Heart right ventricle (tissue), 16 donors: ENCODE results near the gene ANKRD65. TPM values are rescaled to one million over a fixed set of nuclear protein-coding genes. Genes with fewer than 3 reads are reported as not detected.

ENCODE experiments used
- ATAC-seq, 8 donors: fragments of 200-7000 bp; cut with Tn5 transposase; one replicate each; pipeline ENCODE4 v1.9.1; 2020; ENCODE audit warnings: mild to moderate bottlenecking in 8 of 8, moderate library complexity in 8 of 8, moderate number of reproducible peaks in 1 of 8
- DNase-seq, 2 donors: peaks; one replicate each; pipeline ENCODE4 v3.0.0-alpha.2; 2020
- H3K27ac ChIP-seq, 10 donors: fragments of 200-600 bp; sonication (generic) in 2 of 10; one replicate each; pipeline versions ENCODE4 v1.5.0 to v1.8.0; 2020 to 2022; ENCODE audit warnings: mild to moderate bottlenecking in 3 of 10
- H3K27me3 ChIP-seq, 7 donors: fragments of 200-600 bp; one replicate each; pipeline ENCODE4 v1.8.0; 2021 to 2022; ENCODE audit warnings: mild to moderate bottlenecking in 2 of 7
- H3K36me3 ChIP-seq, 9 donors: fragments of 200-600 bp; sonication (generic) in 1 of 9; one replicate each; pipeline versions ENCODE4 v1.5.0 to v1.8.0; 2020 to 2022; ENCODE audit warnings: mild to moderate bottlenecking in 2 of 9
- H3K4me1 ChIP-seq, 9 donors: fragments of 200-600 bp; sonication (generic) in 1 of 9; one replicate each; pipeline versions ENCODE4 v1.5.0 to v1.8.0; 2020 to 2022; ENCODE audit warnings: mild to moderate bottlenecking in 4 of 9
- H3K4me3 ChIP-seq, 10 donors: fragments of 200-600 bp; sonication (generic) in 2 of 10; one replicate each; pipeline versions ENCODE4 v1.5.0 to v1.8.0; 2020 to 2022; ENCODE audit warnings: mild to moderate bottlenecking in 7 of 10, moderate library complexity in 2 of 10
- H3K9me3 ChIP-seq, 11 donors: fragments of 200-600 bp in 10 of 11; sonication (generic) in 2 of 11; one replicate each; pipeline versions ENCODE4 v1.5.0 to v1.8.0; 2013 to 2022; ENCODE audit warnings: mild to moderate bottlenecking in 2 of 11, control low read depth in 1 of 11, moderate library complexity in 1 of 11
- WGBS, 2 donors: extraction: QIAGEN DNeasy Blood & Tissue Kit; methylation state at CpG; one replicate each; pipeline ENCODE4 v1.1.7; 2013; ENCODE audit warnings: inconsistent platforms in 1 of 2; 5-methylcytosine and 5-hydroxymethylcytosine counted together
- intact Hi-C, 10 donors: fragments of 100-400 bp; cut with DNase I; formaldehyde crosslinking; loops; one replicate each; pipeline versions ENCODE4 v1.11.1 to v1.14.2; 2022
- polyA plus RNA-seq, 2 donors: library from polyadenylated mRNA; stranded (reverse); fragments of 200-250 nt; gene quantifications; one replicate each; pipeline ENCODE4 v1.2.3, GENCODE V29; 2013
- total RNA-seq, 10 donors: library from RNA; stranded (reverse); fragmentation: NEBNext Ultra II Directional in 3 of 10; extraction: Animal tissue kit (Norgen Biotek cat#: 25700) in 3 of 10; gene quantifications; one replicate each; pipeline versions ENCODE4 v1.2.1 to v1.2.4, GENCODE V29; 2021 to 2023
- TF ChIP-seq, protein P1 (sequence below), 9 donors: fragments of 200-600 bp; sonication (generic) in 2 of 9; IDR thresholded peaks; one replicate each; pipeline versions ENCODE4 v1.5.0 to v1.8.0; 2021 to 2022; ENCODE audit warnings: antibody characterized with exemption in 9 of 9, mild to moderate bottlenecking in 5 of 9, moderate library complexity in 1 of 9
- donor health status: Arrhythmogenic right ventricular cardiomyopathy.
- donor health status: ischemic (EF 13 %, LVEDD 7.1; RV severe dilation, severe dysfunction).
- donor health status: healthy with polysubstance abuse.
- donor health status: DM: no; HTN: yes; CAD: no.
- donor health status: DM: no; HTN: no; CAD: no.
- donor health status: ischemic (EF 25% LVEDD 6.9; RV normal size, moderate dysfunction).
- donor health status: ischemic (EF 25% LVEDD 5.7; RV mildly dilated, moderate dysfunction).
- donor health status: healthy.
- donor health status: DM: yes; HTN: yes; CAD: no.
- donor health status: Ischemic cardiomyopathy.
- donor health status: ischemic (EF 35%, LVEDD 5.7; RV mildly dilated, moderate dysfunction).
- donor health status: nonischemic (EF 11% LVEDD 7.7; RV severe dilation, severe dysfunction).
- donor health status: DM: yes; HTN: yes; CAD: no.
- donor health status: PGD.
- donor health status: ischemic (EF 29% LVEDD 5.4; RV normal size, mild dysfunction).
- donor health status: nonischemic (EF 23%, LVEDD 6.1; RV moderate dilation, normal function).

ANKRD65 gene
- total and polyA plus RNA-seq, 12 donors = 0.37 to 3.1 (median 1.8) TPM

DNA sequence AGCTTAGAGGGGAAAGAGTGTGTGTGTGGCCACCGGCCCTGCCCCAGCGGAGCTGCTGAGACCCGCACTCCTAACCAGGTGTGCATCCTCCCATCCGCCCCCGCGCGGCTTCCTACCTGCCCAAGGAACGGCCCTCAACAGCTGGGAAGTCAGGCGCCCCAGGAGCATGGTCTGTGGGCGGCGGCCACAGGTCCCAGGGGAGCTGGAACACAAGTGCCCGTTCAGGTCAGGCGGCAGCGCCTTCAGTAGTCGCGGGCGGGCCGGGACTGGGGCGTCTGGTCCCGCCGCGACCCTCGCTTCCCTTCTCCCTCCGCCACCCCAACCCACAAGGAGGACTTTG is 46.5 kb downstream of the ANKRD65 start:
- Histone ChIP-seq H3K9me3 (no peaks in the 10 kb centered on the region), H3K27ac (peak overlapping the region; percentile 79 to 99 (median 96)), H3K27me3 (no peaks in the 10 kb centered on the region), H3K4me1 (peaks cover 16 to 45% (median 38%) of the 10 kb centered on the region in 9 donors), H3K4me3 (peak overlapping the region; percentile 76 to 100 (median 93)), H3K36me3 (peaks cover 0 to 19% (median 0%) of the 10 kb centered on the region in 9 donors)
- peak in 1 of 2 donors; percentile 46 for DNase-seq
- WGBS, 2 donors = 1% methylated on average over 21 to 24 of the region's 24 CpGs
- intact Hi-C loops = loop anchor here in 1 of 10 donors (10.0 kb wide), 1 partner anchor 130 kb away; no protein-coding TSS in a partner anchor
- ATAC-seq = no peak
- TF ChIP-seq, protein P1, sequence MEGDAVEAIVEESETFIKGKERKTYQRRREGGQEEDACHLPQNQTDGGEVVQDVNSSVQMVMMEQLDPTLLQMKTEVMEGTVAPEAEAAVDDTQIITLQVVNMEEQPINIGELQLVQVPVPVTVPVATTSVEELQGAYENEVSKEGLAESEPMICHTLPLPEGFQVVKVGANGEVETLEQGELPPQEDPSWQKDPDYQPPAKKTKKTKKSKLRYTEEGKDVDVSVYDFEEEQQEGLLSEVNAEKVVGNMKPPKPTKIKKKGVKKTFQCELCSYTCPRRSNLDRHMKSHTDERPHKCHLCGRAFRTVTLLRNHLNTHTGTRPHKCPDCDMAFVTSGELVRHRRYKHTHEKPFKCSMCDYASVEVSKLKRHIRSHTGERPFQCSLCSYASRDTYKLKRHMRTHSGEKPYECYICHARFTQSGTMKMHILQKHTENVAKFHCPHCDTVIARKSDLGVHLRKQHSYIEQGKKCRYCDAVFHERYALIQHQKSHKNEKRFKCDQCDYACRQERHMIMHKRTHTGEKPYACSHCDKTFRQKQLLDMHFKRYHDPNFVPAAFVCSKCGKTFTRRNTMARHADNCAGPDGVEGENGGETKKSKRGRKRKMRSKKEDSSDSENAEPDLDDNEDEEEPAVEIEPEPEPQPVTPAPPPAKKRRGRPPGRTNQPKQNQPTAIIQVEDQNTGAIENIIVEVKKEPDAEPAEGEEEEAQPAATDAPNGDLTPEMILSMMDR (IDR thresholded peaks at IDR 0.05) = no peak

DNA sequence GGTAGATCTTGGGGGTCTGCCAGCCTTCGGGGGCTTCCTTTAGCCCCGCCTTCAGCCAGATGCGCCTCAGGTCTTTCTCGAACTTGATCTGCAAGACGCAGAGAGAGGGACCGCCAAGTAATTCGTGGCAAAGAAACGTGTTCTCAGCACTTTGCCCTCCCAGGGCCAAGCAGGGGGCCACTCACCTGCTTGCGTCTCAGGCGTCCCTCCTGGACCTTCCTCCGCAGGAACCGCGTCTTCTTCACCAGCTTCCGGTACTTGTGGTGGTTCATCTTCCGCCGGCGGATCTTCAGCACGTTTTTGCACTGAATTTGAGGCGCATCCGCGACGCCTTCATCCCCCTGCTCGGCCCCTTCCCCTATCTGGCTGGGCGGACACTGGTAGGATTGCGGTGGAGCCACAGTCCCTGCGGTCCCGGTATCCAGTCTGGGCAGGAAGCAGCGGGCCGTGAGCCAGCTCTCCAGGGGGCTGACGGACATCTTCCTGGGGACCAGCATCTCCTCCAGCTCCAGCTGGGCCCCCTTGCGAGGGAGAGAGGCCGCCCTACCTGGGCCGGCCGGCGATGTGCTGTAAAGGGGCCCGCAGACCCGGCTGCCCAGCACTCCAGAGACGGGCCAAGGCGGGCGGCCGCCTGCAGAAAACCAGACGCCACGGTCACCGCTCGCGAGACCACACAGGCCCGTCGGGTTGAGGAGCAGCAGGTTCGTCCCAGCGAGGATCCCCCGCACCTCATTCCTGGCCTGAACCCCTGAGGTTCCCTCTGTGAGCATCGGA is 47.1 kb downstream of the ANKRD65 start:
- Histone ChIP-seq H3K27me3 (no peaks in the 10 kb centered on the region), H3K4me1 (peaks cover 16 to 45% (median 38%) of the 10 kb centered on the region in 9 donors), H3K36me3 (peaks cover 0 to 19% (median 0%) of the 10 kb centered on the region in 9 donors), H3K9me3 (no peaks in the 10 kb centered on the region), H3K27ac (peak overlapping the region in 9 of 10 donors; percentile 91 to 99 (median 97)), H3K4me3 (peak overlapping the region; percentile 76 to 100 (median 93))
- intact Hi-C loops = loop anchor here in 1 of 10 donors (10.0 kb wide), 1 partner anchor 131 kb away; no protein-coding TSS in a partner anchor
- no peak for ATAC-seq
- 46 to 48% methylated on average over 51 to 52 of the region's 52 CpGs for WGBS, 2 donors
- peak in 1 of 2 donors; percentile 27 for DNase-seq
- TF ChIP-seq, protein P1 (IDR thresholded peaks at IDR 0.05) = no peak

DNA sequence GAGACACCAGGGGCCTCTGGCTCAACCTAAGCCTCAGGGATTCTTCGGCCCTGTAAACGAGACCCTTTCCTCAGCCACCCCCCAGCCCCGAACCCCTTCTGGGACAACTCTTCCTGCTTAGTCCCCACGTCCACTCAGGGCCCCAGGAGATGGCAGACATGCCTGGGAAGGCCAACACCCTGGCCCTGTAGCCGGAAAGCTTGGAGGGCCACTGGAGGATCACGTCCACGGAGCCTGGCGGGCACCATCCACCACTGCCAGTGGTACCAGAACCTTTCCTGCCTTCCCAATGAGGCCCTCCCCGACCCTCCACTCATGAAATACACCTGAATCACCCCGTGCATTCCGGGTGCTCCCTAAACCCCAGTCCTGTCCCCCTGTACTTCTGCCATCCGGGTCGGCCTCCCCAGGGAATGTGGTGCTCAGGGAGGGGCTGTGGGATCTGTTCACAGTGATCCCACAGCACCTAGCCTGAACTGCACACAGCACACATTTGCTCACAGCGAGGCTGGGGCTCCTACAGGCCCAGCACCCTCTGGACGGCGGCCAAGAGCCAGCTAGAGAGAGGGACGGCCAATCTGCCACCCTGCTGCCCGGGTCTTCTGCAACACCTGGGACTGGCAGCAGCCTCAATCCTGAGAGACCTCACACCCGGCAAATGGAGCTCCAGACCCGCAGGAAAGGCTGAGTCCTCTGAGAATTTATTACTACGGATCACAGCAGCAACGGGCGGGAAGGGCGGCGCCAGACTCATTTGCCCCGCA is 47.8 kb downstream of the ANKRD65 start:
- Histone ChIP-seq H3K36me3 (peaks cover 0 to 19% (median 0%) of the 10 kb centered on the region in 9 donors), H3K9me3 (no peaks in the 10 kb centered on the region), H3K27me3 (no peaks in the 10 kb centered on the region), H3K4me3 (peak overlapping the region in 4 of 10 donors; percentile 79 to 98 (median 93)), H3K4me1 (peaks cover 16 to 45% (median 38%) of the 10 kb centered on the region in 9 donors), H3K27ac (no peak overlapping the region)
- TF ChIP-seq, protein P1 (IDR thresholded peaks at IDR 0.05) = no peak
- 85 to 86% methylated on average over 26 of the region's 26 CpGs for WGBS, 2 donors
- DNase-seq (peak in 1 of 2 donors; percentile 25), ATAC-seq (no peak)
- intact Hi-C loops = loop anchor here in 1 of 10 donors (10.0 kb wide), 1 partner anchor 132 kb away; no protein-coding TSS in a partner anchor
